A549 (cell line): ENCODE results near the gene SOS2. TPM values are rescaled to one million over a fixed set of nuclear protein-coding genes. Genes with fewer than 3 reads are reported as not detected.

Experiments
- ATAC-seq, 2 experiments: fragments of 200-7000 bp in 1 of 2; fragments of >200 bp in 1 of 2; cut with Nextera tagmentation in 1 of 2; cut with Tn5 transposase in 1 of 2; 3 replicates each; pipeline versions ENCODE4 v1.8.0 to v1.9.1; 2018 to 2020; ENCODE audit warnings: mild to moderate bottlenecking in 1 of 2, moderate library complexity in 1 of 2
- CTCF ChIA-PET: fragments of 300-600 bp; sonication (Branson Sonifier 250); formaldehyde crosslinking; extraction: SDS; loops from one replicate; lab custom pipeline; 2021; ENCODE audit warnings: antibody characterized with exemption, inconsistent platforms; lab: Yijun Ruan, JAX
- POLR2A ChIA-PET: fragments of 350-600 bp; formaldehyde crosslinking; extraction: SDS; loops from one replicate; lab custom pipeline; 2021; ENCODE audit warnings: antibody characterized with exemption, inconsistent platforms; lab: Yijun Ruan, JAX
- DNase-seq, 2 experiments: peaks; one replicate each; pipeline versions ENCODE4 v3.0.0 to v3.0.0-alpha.2; 2011 to 2016; ENCODE audit warnings: low read depth in 1 of 2, low spot score in 1 of 2
- FAIRE-seq: peaks from 2 replicates; lab custom pipeline; 2011; peaks lifted over from hg19 to GRCh38; lab: Jason Lieb, UNC
- H3K27ac ChIP-seq, 2 experiments: fragments of >200 bp; sonication (Bioruptor Twin); formaldehyde crosslinking; 3 replicates each; pipeline ENCODE4 v1.5.1; 2016 to 2017
- H3K4me1 ChIP-seq: fragments of >200 bp; sonication (Bioruptor Twin); formaldehyde crosslinking; 3 replicates; pipeline ENCODE4 v1.6.1; 2016
- H3K4me2 ChIP-seq: fragments of >200 bp; sonication (Bioruptor Twin); formaldehyde crosslinking; 3 replicates; pipeline ENCODE4 v1.6.1; 2016
- H3K4me3 ChIP-seq: fragments of >200 bp; sonication (Bioruptor Twin); formaldehyde crosslinking; 3 replicates; pipeline ENCODE4 v1.5.1; 2016
- H3K9me3 ChIP-seq: fragments of >200 bp; sonication (Bioruptor Twin); formaldehyde crosslinking; 3 replicates; pipeline ENCODE4 v1.6.1; 2016
- BHLHE40 ChIP-seq: IDR thresholded peaks from 2 replicates; pipeline ENCODE4 v1.6.1; 2012; ENCODE audit warnings: low read depth, low read length, inconsistent platforms
- CBX2 ChIP-seq: fragments of 200-600 bp; sonication (generic); IDR thresholded peaks from 2 replicates; pipeline ENCODE4 v1.6.1; 2016; ENCODE audit warnings: low read depth, mild to moderate bottlenecking, borderline replicate concordance
- CEBPB ChIP-seq, 2 experiments: fragments of >200 bp in 1 of 2; sonication (Bioruptor Twin) in 1 of 2; formaldehyde crosslinking in 1 of 2; IDR thresholded peaks; 2 replicates each; pipeline ENCODE4 v1.6.1; 2012 to 2016
- CHD4 ChIP-seq: fragments of 200-600 bp; sonication (generic); IDR thresholded peaks from 2 replicates; pipeline ENCODE4 v1.6.1; 2016; ENCODE audit warnings: antibody characterized with exemption, mild to moderate bottlenecking, borderline replicate concordance
- CTCF ChIP-seq: fragments of >200 bp; sonication (Bioruptor Twin); formaldehyde crosslinking; IDR thresholded peaks from 3 replicates; pipeline ENCODE4 v1.5.1; 2016
- EHF ChIP-seq: fragments of 250-450 bp; sonication (Bioruptor Pico); IDR thresholded peaks from 2 replicates; pipeline ENCODE4 v1.5.0; 2020; ENCODE audit warnings: mild to moderate bottlenecking
- EP300 ChIP-seq, 2 experiments: fragments of >200 bp; sonication (Bioruptor Twin); formaldehyde crosslinking; IDR thresholded peaks; 2 replicates in 1 of 2; 3 replicates in 1 of 2; pipeline ENCODE4 v1.6.1; 2016 to 2017
- ESRRA ChIP-seq: fragments of 150-350 bp; IDR thresholded peaks from 2 replicates; pipeline ENCODE4 v1.6.1; 2014; ENCODE audit warnings: mild to moderate bottlenecking, low read length, borderline replicate concordance
- FOSL2 ChIP-seq, 2 experiments: fragments of 450-650 bp in 1 of 2; fragments of >200 bp in 1 of 2; sonication (Bioruptor Twin) in 1 of 2; formaldehyde crosslinking; IDR thresholded peaks; 2 replicates each; pipeline versions ENCODE4 v1.5.0 to v1.6.1; 2016 to 2020; ENCODE audit warnings: mild to moderate bottlenecking in 1 of 2, moderate library complexity in 1 of 2
- HEYL ChIP-seq: fragments of 250-450 bp; sonication (Bioruptor Pico); IDR thresholded peaks from 2 replicates; pipeline ENCODE4 v1.8.0; 2021; ENCODE audit warnings: mild to moderate bottlenecking, moderate library complexity
- JUN ChIP-seq, 2 experiments: fragments of >200 bp; sonication (Bioruptor Twin); formaldehyde crosslinking; IDR thresholded peaks; 2 replicates in 1 of 2; 3 replicates in 1 of 2; pipeline ENCODE4 v1.6.1; 2016 to 2017
- KDM1A ChIP-seq: fragments of 200-600 bp; sonication (generic); IDR thresholded peaks from 2 replicates; pipeline ENCODE4 v1.6.1; 2016; ENCODE audit warnings: low read depth, mild to moderate bottlenecking
- MAFK ChIP-seq: fragments of 450-650 bp; IDR thresholded peaks from 2 replicates; pipeline ENCODE4 v1.6.1; 2014; ENCODE audit not compliant: partially characterized antibody
- MAZ ChIP-seq: fragments of 150-350 bp; IDR thresholded peaks from 2 replicates; pipeline ENCODE4 v1.6.1; 2014; ENCODE audit warnings: antibody characterized with exemption, low read depth, low read length, borderline replicate concordance
- MYC ChIP-seq: IDR thresholded peaks from 2 replicates; pipeline ENCODE4 v1.6.1; 2012; ENCODE audit warnings: mild to moderate bottlenecking, inconsistent platforms, low read length, improper control_type of control experiment, borderline replicate concordance
- NFE2L2 ChIP-seq: fragments of 150-350 bp; conservative IDR thresholded peaks from 2 replicates; pipeline ENCODE4 v1.6.1; 2014; ENCODE audit warnings: low read length
- NR3C1 ChIP-seq: fragments of >200 bp; sonication (Bioruptor Twin); formaldehyde crosslinking; IDR thresholded peaks from 3 replicates; pipeline ENCODE4 v1.6.1; 2017
- PBX3 ChIP-seq: IDR thresholded peaks from 2 replicates; pipeline ENCODE4 v1.6.1; 2012
- POLR2A ChIP-seq: IDR thresholded peaks from 2 replicates; pipeline ENCODE4 v1.6.1; 2012; ENCODE audit warnings: mild to moderate bottlenecking, low read length
- POLR2AphosphoS2 ChIP-seq: conservative IDR thresholded peaks from 2 replicates; pipeline ENCODE4 v1.6.1; 2012; ENCODE audit warnings: low read length, improper control_type of control experiment, inconsistent platforms
- RAD21 ChIP-seq, 2 experiments: fragments of >200 bp in 1 of 2; sonication (Bioruptor Twin) in 1 of 2; formaldehyde crosslinking in 1 of 2; IDR thresholded peaks in 1 of 2; conservative IDR thresholded peaks in 1 of 2; 2 replicates in 1 of 2; 3 replicates in 1 of 2; pipeline ENCODE4 v1.6.1; 2012 to 2018; ENCODE audit warnings: inconsistent platforms in 1 of 2
- RNF2 ChIP-seq: fragments of 200-600 bp; sonication (generic); IDR thresholded peaks from 2 replicates; pipeline ENCODE4 v1.6.1; 2016; ENCODE audit warnings: low read depth, mild to moderate bottlenecking, antibody characterized with exemption, moderate library complexity, borderline replicate concordance
- SMC3 ChIP-seq: fragments of >200 bp; sonication (Bioruptor Twin); formaldehyde crosslinking; IDR thresholded peaks from 3 replicates; pipeline ENCODE4 v1.6.1; 2018; ENCODE audit warnings: inconsistent platforms
- SREBF2 ChIP-seq: fragments of 450-650 bp; IDR thresholded peaks from 2 replicates; pipeline ENCODE4 v1.6.1; 2014; ENCODE audit warnings: mild to moderate bottlenecking, moderate library complexity
- TFCP2L1 ChIP-seq: fragments of 250-450 bp; sonication (Bioruptor Pico); IDR thresholded peaks from 2 replicates; pipeline ENCODE4 v1.5.0; 2021; ENCODE audit warnings: mild to moderate bottlenecking
- ZC3H11A ChIP-seq: fragments of 450-650 bp; IDR thresholded peaks from 2 replicates; pipeline ENCODE4 v1.6.1; 2014; ENCODE audit warnings: antibody characterized with exemption, mild to moderate bottlenecking
- ZFP36 ChIP-seq: fragments of 450-650 bp; IDR thresholded peaks from 2 replicates; pipeline ENCODE4 v1.6.1; 2014; ENCODE audit warnings: borderline replicate concordance; ENCODE audit not compliant: partially characterized antibody
- WGBS: methylation state at CpG from one replicate; pipeline ENCODE4 v1.1.6; 2017; ENCODE audit errors: missing lambda C conversion rate; 5-methylcytosine and 5-hydroxymethylcytosine counted together
- polyA plus RNA-seq, 4 experiments: library from polyadenylated mRNA; depleted of rRNA in 3 of 4; stranded (reverse); fragments of >200 nt; fragmentation: RNase III in 1 of 4; extraction: RNeasy Plus Mini Kit Qiagen cat#74134 plus additional on column Dnase treatment in 1 of 4; gene quantifications; 2 replicates in 3 of 4; 3 replicates in 1 of 4; pipeline ENCODE4 v1.2.3, GENCODE V29; 2011 to 2017

The SOS2 gene
- polyA plus RNA-seq, 2 of the 4 experiments (the other 2 are of a cell fraction): 9.6 to 23.0 TPM

- Histone ChIP-seq H3K4me3 (no peak overlapping the region), H3K4me2 (peak overlapping the region; percentile 45), H3K9me3 (no peaks in the 10 kb centered on the region; the same call in 2 of the 3 replicates), H3K4me1 (peaks cover 29% of the 10 kb centered on the region; the same call in 2 of the 3 replicates), H3K27ac (no peak overlapping the region; a peak in 1 of 6 replicates)
- DNase-seq (no peak), FAIRE-seq (no peak), ATAC-seq (peak in 1 of 2 experiments; percentile 30; a peak in 1 of 6 replicates)
- WGBS: 30% methylated on average over 5 of the region's 5 CpGs
- CTCF ChIA-PET: interaction anchor here (0.5 to 1.5 kb wide), 4 partner anchors 21 to 372 kb away, joined by 3 to 4 read pairs (median 3); partner anchors contain the start of gene NEMF
- POLR2A ChIA-PET: interaction anchor here (0.7 kb wide), 1 partner anchor 443 kb away, joined by 3 read pairs; no protein-coding TSS in a partner anchor
- TF ChIP-seq ZC3H11A: no peak
- TF ChIP-seq, all 56 proteins: peak for 0
Measured at GRCh38 chr14:50225067-50225973, 6.1 kb downstream of the SOS2 start.

GRCh38 chr14:50222055-50222613, 9.2 kb downstream of the SOS2 start:
- CTCF ChIA-PET: no interaction called here
- POLR2A ChIA-PET: no interaction called here
- TF ChIP-seq MAFK (peak; percentile 80), FOSL2 (IDR thresholded peaks at IDR 0.05) (no peak), FOSL2 (CRISPR knock-in tag; IDR thresholded peaks at IDR 0.05) (no peak), RNF2 (no peak), NR3C1 (no peak), EP300 (IDR thresholded peaks at IDR 0.05) (no peak)
- TF ChIP-seq, all 56 proteins: peak for 1
- DNase-seq (no peak), FAIRE-seq (no peak), ATAC-seq (no peak)
- WGBS: 97% methylated on average over 1 of the region's 1 CpG
- Histone ChIP-seq H3K27ac (no peak overlapping the region), H3K4me1 (peaks cover 31% of the 10 kb centered on the region), H3K4me2 (no peak overlapping the region), H3K4me3 (no peak overlapping the region), H3K9me3 (no peaks in the 10 kb centered on the region)

- 86% methylated on average over 5 of the region's 5 CpGs for WGBS
- FAIRE-seq (no peak), DNase-seq (no peak), ATAC-seq (no peak)
- no peak for TF ChIP-seq NFE2L2
- TF ChIP-seq BHLHE40: no peak
- TF ChIP-seq ZFP36: no peak
- no peak for TF ChIP-seq FOSL2 (IDR thresholded peaks at IDR 0.05)
- no peak for TF ChIP-seq FOSL2 (CRISPR knock-in tag; IDR thresholded peaks at IDR 0.05)
- TF ChIP-seq NR3C1: no peak
- no peak for TF ChIP-seq TFCP2L1 (CRISPR knock-in tag)
- no peak for TF ChIP-seq POLR2A
- no peak for TF ChIP-seq ESRRA
- no peak for TF ChIP-seq EHF (CRISPR knock-in tag)
- TF ChIP-seq HEYL (CRISPR knock-in tag): no peak
- no peak for TF ChIP-seq RAD21 (conservative IDR thresholded peaks at IDR 0.05 in 1 of 2, IDR thresholded peaks at IDR 0.05 in 1 of 2)
- TF ChIP-seq JUN (IDR thresholded peaks at IDR 0.05): no peak
- TF ChIP-seq SMC3: no peak
- no peak for TF ChIP-seq CHD4
- TF ChIP-seq MAFK: no peak
- no peak for TF ChIP-seq POLR2AphosphoS2
- no peak overlapping the region for H3K4me2 ChIP-seq
- ChIA-PET CTCF (interaction anchor here (1.4 kb wide), 1 partner anchor 17 kb away, joined by 3 read pairs; no protein-coding TSS in a partner anchor), POLR2A (no interaction called here)
- peaks cover 12% of the 10 kb centered on the region for H3K4me1 ChIP-seq
- H3K9me3 ChIP-seq: no peaks in the 10 kb centered on the region
- H3K27ac ChIP-seq: no peak overlapping the region
- no peak overlapping the region for H3K4me3 ChIP-seq
Measured at GRCh38 chr14:50218501-50218900, 12.9 kb downstream of the SOS2 start.

- Histone ChIP-seq H3K9me3 (0 out of 3 replicates have a peak, but pooled peaks cover 2% of the 10 kb centered on the region), H3K27ac (no peak overlapping the region), H3K4me2 (no peak overlapping the region), H3K4me1 (peaks cover 8% of the 10 kb centered on the region), H3K4me3 (no peak overlapping the region)
- CTCF ChIA-PET: interaction anchor here (1.2 kb wide), 1 partner anchor 328 kb away, joined by 4 read pairs; no protein-coding TSS in a partner anchor
- no peak for DNase-seq
- no peak for FAIRE-seq
- TF ChIP-seq CEBPB (IDR thresholded peaks at IDR 0.05) (no peak), TFCP2L1 (CRISPR knock-in tag) (no peak), NFE2L2 (no peak), HEYL (CRISPR knock-in tag) (no peak), PBX3 (no peak), KDM1A (no peak), SREBF2 (no peak), RAD21 (conservative IDR thresholded peaks at IDR 0.05 in 1 of 2, IDR thresholded peaks at IDR 0.05 in 1 of 2) (no peak), RNF2 (no peak), CBX2 (no peak), MAZ (no peak), NR3C1 (no peak), MYC (no peak), CTCF (no peak)
- 91% methylated on average over 2 of the region's 2 CpGs for WGBS
- POLR2A ChIA-PET: no interaction called here
- ATAC-seq: no peak
Measured at GRCh38 chr14:50215416-50215815, 16.0 kb downstream of the SOS2 start.
